NCI-H774 (cell line): ENCODE data around the gene DLG4.

Experiments used
- DNase-seq: peaks from one replicate; lab custom pipeline; 2025; lab: John Stamatoyannopoulos, UW

The DLG4 gene

GRCh38 chr17:7214300-7215135 is 5.1 kb downstream of the DLG4 start:
- peak; percentile 90 for DNase-seq

DNA sequence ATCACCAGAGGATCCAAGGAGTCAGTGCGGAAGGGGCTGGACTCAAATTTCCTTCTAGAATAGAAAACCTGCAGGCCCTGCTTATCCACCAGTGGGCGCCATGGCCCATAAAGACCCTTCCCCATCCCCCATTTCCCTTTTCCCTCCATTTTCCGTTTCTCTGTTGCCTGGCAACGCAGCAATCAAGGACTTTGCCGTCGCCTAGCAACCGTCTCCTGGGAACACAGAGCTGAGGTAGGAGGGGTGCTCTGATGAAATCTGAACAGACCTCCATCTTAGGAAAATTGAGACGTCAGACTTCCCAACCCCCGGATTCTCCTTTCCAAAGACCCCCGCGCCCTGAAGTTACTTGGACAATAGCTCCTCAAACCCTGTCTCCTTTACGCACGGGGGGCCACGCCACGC is 5.7 kb downstream of the DLG4 start:
- peak; percentile 64 for DNase-seq

- no peak for DNase-seq
Measured at GRCh38 chr17:7211491-7212273, 8.0 kb downstream of the DLG4 start.

DNA sequence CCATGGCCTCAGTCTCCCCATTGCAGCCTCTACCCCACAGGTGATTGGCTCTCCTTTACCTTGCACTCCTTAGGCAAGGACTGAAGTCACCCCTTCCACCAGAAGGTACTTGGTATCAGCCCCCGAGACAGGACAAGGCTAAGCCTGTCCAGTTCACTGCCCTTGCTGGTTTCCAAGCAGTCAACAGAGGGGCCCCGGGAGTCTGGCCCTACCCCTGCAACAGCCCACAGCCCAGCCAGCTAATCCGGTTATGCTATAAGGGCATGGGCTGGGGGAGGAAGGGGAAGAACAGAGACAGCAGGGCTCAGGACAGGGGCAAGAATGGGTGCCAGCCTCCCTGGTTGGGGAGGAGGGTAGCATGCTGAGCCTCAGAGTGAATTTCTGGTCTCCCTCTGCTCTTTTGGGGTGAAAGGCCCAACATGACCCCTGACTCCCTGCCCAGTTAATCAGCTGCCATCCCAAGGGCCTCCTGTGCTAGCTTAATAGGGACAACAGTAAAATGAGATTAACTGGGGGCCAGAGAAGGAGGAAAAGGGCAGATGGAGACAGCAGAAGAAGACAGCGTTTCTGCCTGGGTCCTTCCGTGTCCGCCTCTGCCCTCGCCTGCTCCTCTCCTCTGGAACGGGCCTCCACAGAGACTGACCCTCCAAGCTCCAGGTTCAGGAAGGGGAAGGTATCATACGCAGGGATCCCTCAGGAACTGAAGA is 10.7 kb downstream of the DLG4 start:
- DNase-seq = no peak

- DNase-seq = no peak
Measured at GRCh38 chr17:7208027-7208571, 11.5 kb downstream of the DLG4 start.

DNA sequence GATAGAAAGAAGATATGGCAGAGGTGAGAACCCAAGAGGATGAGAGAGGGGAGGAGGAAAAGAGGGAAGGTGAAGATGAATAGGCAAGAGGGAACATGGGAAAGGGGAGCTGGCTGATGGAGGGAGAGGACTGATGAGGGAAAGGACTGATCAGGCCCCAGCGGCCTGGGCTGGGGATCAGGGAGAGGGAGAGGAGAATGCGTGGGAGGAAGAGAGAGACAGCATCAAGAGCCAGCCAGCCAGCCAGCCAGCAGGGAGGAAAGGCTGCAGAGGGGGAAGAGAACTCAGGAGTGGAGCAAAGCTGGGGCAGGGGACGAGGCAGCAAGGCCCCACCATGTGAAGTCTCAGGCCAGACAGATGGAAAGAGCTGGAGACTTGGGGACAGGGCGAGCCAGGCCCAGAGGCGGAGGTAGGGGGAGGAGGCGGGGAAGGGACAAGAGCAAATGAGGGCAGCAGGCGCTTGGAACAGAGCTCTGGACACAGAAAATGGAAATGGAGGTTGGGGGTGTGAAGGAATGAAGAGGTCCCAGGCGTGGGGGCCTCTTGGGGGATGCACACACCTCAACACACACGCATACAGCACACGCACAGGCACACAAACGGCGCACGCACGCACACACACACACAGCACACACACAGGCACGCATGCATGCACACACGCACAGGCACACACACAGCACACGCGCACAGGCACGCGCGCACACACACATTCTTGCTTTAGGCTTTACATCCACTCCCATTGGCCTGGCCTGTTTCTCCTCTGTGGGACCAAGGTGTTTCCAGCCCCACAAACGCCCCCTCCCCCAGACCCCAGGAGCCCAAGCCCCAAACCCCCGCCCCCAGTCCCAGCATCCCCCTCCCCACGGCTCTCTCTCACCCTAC is 12.3 kb downstream of the DLG4 start:
- no peak for DNase-seq

GRCh38 chr17:7205561-7205960 is 14.1 kb downstream of the DLG4 start:
- DNase-seq = no peak

DNA sequence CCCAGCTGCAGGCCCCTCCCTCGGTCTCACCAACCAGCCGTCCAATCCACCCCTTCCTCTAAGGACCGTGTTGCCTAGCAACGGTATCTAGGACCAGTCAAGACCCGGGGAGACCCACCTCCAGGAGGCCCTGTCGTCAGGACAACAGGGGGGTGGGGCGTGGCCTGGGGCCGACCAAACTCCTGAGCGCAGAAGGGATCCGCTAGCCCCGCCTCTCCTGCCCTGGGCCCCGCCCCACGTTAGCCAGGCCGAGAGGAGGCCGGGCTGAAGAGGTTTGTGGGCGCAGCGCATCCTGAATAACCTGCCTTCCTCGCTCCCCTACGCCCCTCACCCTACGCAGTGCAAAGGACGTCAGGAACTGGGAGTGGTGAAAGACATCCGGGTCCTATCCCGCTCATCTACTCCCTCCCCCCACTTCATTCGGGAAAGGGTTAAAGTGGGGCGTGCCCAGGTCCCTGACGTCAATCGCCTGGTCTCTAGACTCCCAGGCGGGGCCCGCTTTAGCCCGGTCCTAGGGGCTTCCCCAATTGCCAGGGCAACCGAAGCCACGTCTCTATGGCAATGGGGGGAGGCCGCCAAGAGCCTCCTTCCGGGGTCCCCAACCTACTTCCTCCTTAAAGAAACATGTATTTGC is 14.7 kb downstream of the DLG4 start:
- peak; percentile 61 for DNase-seq

DNA sequence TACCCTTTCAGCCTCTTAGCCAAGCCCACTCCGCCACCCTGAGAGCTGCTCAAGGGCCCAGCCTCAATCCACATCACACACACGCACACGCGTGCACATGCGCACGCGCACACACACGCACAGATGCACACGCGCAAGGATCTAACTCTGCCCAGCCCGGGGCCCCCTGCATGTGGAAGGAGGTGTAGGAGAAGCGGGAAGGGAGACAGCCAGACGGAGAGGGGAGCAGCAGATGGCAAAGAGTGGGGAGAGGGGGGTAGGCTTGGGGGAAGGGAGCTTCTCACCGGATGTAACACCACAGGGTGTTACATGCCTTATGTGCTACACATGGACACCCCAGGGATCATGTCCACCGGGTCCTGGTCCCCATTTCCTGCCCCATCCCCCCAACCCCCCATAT is 15.3 kb downstream of the DLG4 start:
- DNase-seq = no peak

DNA sequence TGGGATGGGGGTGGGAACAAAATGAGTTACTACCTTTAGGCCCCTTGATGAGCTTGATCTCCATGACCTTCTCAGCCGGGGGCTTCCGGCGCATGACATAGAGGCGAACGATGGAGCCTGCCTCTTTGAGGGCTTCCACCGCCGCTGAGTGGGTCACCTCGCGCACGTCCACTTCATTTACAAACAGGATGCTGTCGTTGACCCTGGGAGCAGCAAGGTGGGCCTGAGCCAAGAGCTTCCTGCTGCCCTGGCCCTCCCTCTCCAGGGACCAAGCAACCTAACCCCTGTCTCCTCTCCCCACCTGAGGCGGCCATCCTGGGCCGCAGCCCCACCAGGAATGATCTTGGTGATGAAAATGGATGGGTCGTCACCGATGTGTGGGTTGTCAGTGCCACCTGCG is 16.2 kb downstream of the DLG4 start:
- no peak for DNase-seq

DNA sequence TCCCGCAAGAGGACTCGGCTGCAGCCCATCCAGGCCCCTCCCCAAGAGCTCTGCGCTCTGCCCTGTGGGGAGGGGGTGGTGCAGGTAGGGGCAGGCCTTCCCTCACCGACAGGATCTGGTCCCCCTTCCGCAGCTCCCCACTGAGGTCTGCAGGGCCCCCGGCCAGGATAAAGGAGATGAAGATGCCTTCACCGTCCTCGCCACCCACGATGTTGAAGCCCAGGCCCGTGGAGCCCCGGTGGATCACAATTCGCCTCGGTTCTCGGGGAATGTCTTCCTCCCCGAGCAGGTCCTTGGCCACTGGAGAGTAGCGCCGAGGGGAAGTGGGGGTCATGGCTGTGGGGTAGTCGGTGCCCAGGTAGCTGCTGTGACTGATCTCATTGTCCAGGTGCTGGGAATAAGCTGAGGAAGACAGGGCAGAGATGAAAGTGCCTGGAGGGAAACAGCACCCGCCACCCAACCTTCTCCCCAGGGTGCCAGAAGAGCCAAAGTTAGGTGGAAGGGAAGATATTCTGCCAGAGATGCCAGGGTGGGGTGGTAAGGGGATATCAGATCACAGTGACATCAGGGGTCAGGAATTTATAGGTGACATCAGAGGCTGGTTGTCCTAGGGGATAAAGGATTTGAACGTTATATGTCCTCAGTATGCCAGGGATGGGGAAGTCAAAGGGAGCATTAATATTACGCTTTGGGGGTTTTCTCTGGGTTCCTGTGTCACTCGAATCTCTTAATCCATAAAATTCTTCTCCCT is 22.8 kb downstream of the DLG4 start:
- no peak for DNase-seq

DNA sequence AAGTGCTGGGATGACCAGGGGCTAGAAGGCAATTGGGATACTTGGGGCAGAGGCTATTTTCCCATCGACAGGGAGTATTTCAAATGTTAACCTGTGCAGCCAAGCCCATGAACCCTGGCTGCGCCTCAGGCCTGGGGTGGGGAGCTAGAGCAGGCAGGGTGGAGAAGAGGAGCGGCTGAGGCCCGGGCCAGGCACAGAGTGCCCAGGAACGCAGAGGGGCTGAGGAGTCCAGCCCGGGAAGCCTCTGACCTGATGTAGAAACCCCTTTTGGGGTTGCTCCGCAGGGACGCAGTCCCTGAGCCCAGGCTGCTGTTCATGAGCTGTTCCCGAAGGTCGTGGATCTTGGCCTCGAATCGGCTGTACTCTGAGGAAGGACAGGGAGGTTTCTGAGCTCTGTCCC is 23.7 kb downstream of the DLG4 start:
- no peak for DNase-seq

- DNase-seq = no peak
Measured at GRCh38 chr17:7192271-7192937, 27.2 kb downstream of the DLG4 start.

- DNase-seq = no peak
Measured at GRCh38 chr17:7191571-7192270, 27.9 kb downstream of the DLG4 start.

DNA sequence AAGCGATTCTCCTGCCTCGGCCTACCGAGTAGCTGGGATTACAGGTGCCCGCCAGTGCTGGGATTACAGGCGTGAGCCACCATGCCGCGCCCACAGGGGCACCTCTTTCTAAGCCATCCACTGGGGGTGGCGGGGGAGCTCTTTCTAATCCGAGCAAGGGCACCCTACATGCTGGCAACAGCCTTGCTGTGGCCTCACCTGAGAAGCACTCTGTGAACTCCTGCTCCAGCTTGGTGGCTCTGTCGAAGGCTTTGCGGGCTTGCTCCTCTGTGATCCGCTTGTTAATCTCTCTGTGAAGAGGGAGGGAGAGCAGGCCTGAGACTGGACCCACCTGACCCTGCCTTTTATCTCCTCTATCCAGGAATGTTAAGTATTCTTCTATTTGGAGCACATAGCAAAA is 28.6 kb downstream of the DLG4 start:
- no peak for DNase-seq

DNA sequence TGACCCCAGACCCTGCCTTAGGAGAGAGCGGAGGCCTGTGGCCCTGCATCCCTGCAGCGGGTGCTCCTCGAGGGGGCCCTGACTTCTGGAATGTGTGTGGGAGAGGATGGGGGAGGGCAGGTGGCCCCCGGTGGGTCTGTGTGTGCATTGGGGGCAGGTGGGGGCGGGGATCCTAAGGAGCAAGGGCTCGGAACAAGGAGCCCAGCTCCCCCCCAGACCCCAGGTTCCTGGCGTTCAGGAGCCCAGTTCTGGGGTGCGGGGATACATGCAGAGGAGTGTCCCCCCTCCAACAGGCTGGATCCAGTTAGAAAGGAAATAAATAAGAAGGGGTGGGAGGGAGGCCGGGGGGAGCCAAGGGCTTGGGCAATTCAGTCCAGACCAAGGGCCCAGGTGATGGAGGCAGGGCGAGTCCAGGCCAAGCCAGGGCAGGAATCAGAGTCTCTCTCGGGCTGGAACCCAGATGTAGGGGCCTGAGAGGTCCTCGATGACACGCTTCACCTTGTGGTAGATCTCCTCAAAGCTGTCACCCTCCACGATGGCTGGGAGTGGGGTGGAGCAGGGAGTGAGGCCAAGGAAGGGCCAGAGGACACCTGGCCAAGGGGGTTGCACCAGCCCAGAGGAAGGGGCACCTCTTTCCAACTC is 29.2 kb downstream of the DLG4 start:
- DNase-seq = no peak

DNA sequence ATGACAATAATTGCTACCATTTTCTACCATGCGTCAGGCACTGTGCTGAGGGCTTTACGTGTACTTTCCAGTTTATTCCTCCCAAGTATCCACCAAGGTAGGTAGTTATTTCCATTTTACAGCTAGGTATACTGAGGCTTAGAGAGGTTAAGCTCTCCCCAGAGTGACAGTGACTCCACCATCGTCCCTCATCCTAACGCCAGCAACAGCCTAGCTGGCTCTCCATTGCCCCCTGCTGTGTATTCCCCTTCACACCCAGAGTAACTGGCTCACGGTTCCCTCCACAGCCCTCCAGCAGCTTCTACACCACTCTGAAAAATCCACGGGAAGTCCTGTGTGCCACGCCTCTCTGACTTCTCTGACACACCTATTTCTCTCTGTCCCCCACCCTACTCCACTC is 33.4 kb downstream of the DLG4 start:
- no peak for DNase-seq

- DNase-seq = no peak
Measured at GRCh38 chr17:7184647-7185046, 35.0 kb downstream of the DLG4 start.

- no peak for DNase-seq
Measured at GRCh38 chr17:7184091-7184488, 35.5 kb downstream of the DLG4 start.
